Colon (tissue), 2 donors: ENCODE measurements around the gene SVIL.
"Not testable (repeated sequence)": the region's sequence is repeated elsewhere in the genome, so short reads cannot be mapped to it uniquely, and the experiment has no call there.

Source experiments
- FAIRE-seq: peaks from 2 replicates; lab custom pipeline; 2012; peaks lifted over from hg19 to GRCh38; lab: Jason Lieb, UNC
- donor health status: control.
- donor health status: control.

The SVIL gene

DNA sequence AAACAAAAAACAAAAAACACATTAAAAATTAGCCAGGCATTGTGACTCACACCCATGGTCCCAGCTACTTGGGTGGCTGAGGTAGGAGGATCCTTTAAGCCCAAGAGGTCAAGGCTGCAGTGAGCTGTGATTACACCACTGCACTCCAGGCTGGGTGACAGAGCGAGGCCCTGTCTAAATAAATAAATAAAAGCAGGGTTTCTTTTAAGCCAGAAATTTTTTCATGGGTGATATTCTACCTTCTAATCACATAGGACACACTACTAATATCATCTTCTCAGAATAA is 14.2 kb upstream of the SVIL start:
- no peak for FAIRE-seq

DNA sequence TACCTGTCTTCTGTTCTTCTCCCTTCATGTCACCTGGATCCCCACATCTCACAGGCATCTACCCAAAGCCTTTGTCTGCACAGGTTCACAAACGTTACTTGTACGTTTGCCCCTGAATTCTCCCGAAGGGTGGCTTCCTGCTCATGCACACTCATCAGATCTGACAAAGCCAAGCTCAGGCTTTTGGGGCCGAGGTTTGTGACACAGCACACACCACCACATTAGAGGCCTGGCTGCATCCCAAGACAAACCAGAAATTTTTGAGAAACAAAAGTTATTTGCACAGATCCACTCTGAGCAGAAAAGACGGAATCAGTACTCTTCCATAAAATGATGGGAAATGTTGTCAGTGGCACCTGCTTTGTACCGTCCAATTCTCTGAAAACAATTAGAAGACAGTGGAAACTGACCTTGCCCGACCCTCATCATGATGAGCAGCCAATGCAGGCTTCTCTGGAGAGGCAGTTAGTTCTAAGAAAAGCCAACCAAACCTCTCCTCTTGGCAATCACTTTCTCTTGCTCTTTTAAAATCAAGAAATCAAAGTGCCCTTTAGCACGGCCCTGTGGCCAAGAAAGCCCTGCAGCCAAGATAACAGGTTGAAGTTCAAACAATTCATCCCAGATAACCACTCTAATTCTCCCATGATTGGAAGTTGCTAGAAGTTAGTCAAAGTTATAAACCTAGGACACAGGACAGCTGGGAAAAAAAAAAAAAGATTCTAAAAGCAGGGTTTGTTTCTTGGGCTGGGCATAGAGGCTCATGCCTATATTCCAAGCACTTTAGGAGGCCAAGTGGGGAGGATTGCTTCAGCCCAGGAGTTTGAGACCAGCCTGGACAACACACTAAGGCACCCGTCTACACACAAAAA is 13.6 kb upstream of the SVIL start:
- FAIRE-seq, result peak; percentile 28

DNA sequence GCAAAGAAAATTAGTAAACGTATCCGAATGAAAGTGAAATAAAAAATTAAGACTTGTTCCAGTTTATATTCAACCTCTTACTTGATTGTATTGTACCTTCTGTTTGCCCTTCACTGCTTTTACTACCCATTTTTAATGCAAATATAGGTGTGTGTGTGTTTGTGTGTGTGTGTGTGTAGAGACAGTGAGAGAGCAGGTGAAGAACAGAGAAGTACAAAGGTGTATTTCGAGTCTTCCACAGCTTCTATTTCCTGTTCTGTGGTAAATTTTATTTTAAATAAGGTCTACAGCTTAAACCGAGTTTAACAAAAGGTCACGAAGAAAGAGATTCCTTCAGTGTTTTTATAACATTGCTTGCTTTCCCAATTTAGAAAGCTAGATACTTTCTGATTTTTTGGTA is 12.7 kb upstream of the SVIL start:
- peak; percentile 90 for FAIRE-seq

DNA sequence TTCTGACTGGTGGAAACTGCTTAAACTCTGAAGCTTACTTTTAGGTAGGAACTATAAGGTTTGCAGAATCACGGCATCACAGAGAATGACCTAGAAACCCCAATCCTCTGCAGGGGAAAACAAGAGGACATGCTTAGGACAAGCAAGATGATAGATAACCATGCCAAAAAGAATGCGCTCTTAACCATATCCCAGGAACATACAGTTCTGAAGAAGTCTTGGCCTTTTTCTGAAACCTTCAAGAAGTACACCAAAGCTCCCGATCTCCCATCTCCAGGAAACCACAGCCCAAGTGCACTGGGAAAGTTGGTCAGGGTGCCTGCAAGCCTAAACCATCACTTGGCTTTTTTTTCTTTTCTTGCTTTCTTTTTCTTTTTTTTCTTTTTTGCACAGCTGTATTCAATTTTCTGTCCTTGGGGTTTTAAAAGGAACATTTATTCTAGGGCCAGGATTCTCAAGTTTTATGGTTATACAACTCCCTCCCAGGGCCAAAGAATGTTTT is 12.2 kb upstream of the SVIL start:
- FAIRE-seq, result no peak

DNA sequence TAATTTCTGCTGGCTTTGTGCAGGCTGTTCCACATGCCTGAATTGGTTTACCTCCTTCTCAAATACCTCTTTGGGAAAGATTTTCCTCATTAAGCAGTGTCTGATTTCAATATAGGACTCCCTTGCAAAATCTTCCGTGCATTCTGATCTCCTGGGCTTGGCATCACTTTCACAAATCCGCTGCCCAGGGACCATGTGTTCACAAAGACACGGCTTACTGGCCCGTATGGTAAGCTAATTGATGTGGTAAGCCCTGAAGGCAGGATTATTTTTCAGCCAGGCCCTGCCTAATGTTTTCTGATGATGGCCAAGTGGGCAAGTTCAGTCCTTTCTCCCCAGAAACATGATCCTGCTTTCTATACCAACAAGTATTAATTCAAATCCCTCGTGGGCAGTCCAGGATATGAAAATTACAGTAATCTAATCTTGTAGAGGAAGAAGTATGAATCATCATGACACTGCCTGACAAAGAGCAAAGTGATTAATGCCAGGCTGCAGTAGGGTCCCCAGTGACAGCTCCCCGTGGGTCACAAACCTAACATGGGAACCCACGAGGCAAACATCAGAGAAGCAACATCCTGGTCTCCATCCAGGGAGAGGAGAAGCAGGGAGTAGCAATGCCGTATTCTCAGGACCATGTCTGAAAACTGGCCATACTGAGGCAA is 11.6 kb upstream of the SVIL start:
- FAIRE-seq, result no peak

DNA sequence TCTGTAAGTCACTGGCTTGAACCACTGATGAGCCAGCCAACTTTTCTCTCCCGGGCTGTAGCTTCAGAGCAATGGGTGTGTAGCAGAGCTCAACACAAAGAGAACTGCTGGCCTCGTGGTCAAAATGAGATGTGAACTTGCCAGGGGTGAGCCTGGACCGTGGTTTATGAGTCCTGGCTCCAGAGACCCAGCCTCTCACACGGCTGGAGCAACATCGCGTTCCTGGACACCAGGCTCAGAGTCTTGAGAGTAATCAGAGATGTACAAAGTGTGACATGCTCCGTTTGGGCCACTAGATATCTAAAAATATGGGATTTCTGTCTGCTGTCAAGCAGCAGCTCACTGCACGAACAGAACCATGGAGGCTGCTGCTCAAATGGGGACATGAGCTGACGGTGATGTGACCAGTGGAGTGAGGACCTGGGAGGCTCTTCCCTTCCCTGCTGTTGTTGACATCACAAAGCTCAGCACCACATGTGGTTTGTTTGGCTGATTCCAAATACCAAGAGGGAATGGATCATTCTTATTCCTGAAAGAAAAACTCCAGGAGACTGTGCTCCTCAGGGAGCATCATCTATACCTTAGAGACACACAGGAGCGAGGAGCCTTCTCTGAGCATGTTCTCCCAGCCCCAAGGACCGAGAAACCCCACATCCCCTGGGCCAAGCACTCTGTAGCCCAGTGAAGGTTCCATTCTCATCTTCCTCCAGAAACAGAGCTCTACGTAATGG is 9.2 kb upstream of the SVIL start:
- FAIRE-seq, result no peak

DNA sequence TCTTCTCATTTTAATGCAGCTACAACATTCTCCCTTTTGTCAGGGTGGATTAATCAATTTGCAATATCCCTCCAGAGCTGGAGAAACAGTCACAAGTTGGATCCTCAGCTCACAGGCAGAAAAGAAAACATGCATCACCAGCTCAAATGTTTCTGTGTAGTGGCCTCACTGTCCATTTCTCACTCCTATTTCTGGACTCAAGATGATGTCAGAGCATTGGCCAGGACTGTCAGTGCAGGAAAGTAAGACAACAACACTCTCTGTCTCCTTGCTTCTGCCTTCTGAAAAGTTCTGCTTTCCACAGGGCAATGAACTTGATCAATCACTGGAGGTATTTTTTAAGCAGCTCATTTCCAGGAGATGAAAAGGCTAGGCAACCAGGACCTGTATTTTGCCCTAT is 8.2 kb upstream of the SVIL start:
- no peak for FAIRE-seq

DNA sequence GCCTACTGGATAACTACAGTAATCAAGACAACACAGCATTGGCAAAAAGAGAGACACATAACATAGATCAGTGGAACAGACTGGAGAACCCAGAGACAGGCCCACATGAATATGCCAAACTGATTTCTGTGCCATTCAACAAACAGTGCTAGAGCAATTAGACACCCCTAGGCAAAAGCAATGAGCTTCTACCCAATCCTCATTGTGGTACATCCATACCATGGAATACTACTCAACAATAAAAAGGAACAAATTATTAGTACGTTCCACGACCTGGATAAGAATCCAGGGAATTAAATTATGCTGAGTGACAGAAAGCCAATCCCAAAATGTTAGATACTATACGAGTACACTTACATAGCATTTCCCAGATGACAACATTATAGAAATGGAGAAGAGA is 2.8 kb upstream of the SVIL start:
- no peak for FAIRE-seq

DNA sequence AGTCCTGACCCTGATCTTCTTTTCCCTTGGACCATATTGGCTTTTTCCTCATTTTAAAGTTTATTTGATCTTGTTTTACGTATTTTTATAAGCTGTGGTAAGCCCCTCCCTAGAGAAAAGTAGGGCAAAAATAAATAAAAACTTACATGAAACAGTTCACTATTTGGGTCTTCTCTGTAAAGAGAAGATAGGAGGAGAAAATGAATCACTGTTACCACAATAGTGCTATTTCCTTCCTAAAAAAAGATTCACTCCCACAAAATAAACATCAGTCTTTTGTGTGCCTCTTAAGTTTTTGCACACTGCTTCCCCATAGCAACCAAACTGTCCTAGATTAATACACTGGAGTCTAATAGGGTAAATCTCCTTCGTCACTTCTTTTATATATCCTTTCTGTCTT is 1.4 kb upstream of the SVIL start:
- FAIRE-seq, result peak; percentile 33

DNA sequence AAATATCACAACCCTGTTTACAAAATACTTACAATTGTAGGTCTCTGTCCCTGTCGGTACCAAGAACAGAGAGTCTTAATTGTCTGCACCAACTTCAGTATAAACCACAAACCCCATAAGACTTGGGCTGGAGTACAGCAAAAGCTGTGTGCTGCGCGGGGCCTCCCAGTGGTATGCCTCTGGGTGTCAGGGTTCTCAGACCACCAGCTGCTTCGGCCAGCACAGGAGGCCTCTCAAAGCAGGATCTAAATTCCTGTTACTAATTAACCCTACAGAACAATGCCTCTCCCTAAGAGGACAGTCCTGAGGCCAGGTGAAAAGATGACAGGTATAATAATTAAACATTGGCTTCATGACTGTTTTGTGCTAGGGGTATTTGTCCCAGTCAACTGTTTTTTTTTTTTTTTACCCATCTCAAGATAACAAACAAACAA is 957 bp upstream of the SVIL start:
- no peak for FAIRE-seq

DNA sequence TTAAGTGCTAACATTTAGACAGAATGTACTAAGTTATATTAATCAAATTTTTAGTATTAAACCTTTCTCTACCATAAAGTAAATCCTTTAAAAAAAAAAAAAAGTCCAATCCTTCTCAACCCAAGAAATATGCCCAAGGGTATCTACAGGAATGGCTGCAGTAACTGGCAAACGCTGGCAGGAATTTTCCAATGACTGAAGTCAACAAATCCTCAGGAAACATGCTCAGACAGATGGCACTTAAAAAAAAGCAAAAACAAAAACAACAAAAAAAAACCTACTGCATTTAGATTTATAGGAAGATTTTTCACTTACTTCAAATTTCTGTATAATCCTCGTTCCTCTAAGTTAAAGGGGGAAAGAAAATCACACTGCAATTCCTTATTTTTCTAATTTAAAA is 666 bp downstream of the SVIL start:
- peak; percentile 53 for FAIRE-seq

DNA sequence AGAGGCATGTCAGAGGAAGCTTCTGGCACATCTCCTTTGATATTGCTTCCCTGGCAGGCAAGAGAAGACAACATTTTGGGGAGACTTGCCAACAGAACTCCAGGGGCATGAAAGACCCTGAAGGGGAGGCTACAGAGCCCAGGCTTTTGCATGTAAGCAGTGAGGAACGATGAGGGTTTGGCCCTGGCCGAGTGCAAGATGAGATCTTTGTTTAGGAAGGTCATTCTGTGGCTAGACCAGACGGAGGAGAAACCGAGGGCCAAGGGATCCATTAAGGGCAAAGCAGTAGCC is 3.8 kb downstream of the SVIL start:
- no peak for FAIRE-seq

DNA sequence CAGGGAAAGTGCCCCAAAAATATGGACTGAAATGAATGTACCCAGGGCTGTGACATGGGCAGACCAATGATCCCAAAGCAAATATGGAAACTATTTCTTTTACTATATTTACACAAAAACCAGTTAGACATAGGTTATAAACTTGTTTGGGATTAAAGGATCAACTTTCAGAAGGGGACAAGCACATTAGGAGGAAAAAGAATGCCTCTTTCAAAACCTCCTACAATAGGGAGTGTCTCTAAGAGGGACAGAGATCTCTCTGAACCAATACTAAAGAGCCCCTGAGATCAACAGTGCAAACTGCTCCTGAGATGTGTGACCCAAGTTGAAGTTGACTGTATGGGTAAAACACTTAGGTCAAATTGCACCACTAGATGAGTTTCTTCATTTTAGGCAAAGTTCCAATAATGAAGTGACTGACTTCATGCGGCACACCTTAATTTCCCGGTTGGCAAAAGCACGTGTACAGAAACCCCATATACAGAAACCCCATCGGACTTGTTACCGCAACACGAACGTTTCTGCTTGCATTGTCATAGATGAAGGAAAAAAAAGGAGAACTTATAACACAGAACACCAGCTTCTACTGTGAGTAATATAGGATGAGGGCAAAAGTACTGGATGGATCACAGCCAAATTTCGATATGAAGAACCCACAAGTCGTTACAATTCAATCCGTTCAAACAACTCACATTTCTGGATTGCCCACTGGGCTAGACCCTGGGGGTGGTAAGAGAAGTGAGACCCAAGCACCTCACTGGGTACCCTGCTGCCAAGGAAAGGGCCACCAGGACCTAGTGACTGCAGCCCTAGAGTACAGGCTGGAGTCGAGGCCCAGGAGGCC is 4.3 kb downstream of the SVIL start:
- FAIRE-seq, result no peak

DNA sequence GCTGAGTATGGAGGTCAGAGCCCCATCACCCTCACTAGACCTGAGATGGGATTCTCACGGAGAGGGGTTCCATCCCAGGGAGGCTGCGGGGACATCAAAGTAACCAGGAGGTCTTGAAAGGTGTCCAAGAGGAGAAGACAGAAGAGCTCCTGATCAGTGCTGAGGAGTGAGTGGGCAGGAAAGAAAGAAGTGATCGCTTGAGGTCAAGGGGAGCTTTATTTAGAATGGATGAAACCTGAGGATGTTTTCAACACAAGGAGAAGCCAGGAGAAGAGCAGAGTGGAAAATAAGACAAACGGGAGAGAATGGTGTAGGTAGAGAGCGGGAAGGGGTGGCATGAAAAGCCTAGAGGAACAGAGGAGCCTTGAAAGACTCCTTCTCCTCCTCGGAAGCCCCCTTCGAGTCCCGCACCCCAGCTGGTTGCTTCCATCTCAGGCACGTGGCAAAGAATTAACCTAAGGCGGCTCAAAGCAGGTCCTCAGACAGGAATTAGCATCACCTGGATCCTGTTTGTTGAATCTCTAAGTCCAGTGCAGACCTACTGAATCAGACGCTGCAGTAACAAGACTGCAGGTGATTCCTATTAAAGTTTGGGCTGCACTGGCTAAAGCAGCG is 5.8 kb downstream of the SVIL start:
- no peak for FAIRE-seq

DNA sequence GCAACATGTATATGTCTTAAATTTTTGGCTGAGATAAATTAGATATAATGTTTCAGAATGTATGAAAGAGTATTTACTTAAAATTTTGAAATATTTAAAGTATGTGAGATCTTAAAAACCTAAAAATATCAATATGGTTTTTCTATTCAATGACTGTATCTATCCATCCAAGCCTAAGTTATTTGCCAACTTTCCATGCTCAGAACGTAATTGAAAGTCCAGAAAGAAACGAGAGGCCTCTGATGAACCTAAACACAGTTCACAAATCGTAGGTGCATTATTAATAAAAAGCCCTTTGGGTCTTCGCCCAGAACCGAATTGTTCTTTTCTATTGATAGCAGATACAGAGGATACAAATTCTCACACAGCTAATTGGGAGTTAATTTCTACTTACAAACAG is 6.5 kb downstream of the SVIL start:
- no peak for FAIRE-seq

DNA sequence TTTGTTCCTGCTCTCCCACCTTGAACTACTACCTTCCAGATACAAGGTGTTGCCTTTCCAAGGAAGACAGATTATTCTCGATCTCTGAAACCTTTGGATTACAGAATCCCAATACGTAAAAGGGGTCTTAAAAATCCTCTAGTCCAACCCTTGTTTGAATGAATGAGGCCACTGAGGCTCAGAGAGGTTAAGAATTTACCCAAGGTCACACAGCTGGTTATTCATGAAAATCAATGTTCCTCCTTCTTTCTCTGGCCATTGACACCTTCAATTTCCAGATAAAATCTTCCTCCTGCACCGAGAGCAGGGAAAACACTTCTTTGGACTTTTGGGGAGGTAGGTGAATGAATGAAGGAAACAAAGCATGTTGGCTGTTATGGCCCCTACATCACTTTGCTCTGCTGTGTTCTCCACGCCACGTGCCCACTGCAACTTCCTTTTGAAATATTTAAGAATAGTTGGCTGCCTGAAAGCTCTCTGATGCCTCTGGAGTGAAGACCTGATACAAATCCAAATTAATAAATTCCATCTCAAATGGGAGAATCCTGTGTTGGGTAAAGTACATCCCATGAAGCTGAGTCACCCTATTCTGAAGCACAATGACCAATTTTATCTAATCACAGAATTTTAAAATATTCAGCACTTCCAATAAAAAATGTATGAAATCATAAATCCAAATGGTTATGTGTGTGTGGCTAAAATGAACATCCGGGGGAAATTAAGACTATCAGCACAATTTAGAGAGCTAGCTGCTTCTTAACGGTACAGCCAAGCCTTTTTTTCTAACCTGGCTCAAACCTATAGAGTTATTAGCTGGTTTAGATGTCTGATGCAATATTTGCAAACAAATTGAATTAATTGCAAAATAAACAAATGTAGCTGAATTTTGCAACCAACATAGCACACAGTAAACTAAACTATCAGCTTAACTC is 7.3 kb downstream of the SVIL start:
- no peak for FAIRE-seq

DNA sequence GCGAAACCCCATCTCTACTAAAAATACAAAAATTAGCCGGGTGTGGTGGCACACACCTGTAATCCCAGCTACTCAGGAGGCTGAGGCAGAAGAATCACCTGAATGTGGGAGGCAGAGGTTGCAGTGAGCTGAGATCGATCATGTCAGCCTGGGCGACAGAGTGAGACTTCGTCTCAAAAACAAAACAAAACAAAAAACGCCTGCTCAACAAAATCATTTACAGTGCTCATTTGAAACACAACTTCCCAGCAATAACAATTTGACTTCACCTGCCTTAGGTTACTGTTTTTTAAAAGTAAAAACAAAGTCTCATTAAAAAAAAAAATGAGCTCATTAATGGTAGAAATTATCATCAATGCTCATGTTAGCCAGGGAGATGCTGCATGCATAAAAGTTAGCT is 10.4 kb downstream of the SVIL start:
- FAIRE-seq, result not testable (repeated sequence)

DNA sequence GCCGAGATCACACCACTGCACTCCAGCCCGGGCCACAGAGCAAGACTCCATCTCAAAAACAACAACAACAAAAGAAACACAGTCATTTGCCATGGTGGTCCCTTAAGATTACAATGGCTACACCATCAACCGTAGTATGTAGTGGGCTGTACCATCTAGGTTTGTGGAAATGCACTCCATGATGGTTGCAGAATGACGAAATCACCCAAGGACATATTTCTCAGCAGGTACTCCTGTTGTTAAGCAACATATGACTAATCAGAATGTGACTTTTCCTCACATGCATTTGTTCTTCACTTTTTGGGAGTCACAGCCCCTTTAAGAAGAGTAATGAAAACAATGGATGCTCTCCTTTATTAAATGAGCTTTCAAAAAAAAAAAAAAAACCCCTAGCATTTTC is 11.0 kb downstream of the SVIL start:
- no peak for FAIRE-seq

DNA sequence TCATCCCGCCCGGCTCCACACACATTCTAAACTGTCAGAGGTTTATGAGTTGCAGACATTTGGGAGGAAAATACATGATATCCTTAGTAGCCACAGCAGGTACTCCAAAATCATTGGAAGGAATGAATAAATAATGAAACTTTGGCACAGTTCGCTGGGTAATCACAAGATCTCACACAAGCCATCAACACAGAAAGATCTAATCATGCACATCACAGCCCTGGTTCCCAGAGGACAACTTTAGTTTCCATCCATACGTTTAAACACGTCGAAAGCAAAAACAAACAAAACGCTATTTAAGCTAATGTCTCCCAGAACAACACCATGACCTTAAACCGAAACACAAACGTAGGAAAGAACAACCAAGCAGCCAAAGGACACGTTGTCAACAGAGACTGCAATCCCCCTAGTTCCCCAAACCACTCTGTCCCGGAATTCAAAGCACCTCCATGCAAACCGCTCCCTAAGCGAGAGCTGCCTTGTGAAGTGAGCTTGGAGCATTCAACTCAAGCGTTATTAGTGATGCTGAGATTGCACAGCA is 12.3 kb downstream of the SVIL start:
- no peak for FAIRE-seq

DNA sequence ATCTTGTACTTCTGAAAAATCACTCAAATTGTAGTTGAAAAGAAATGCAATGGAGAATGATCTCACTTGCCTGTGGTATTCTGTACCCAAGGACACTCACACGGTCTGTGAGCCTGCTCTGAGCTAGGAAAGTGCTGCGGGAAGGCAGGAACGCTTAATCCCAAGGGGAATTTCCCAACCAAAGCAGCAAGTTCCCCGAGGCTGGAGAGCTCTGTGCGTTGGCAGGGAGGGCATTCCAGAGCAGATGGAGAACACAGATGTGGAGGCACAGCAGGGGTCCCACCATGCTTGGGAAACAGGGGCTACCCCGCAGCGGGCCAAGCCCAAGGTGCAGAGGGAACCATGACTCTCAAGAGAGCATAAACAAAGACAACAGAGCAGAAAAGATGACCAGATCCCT is 13.6 kb downstream of the SVIL start:
- FAIRE-seq, result no peak
